Liver (tissue), 9 donors: Measurements from ENCODE around the gene PIP4K2C. TPM values are rescaled to one million over a fixed set of nuclear protein-coding genes. Genes with fewer than 3 reads are reported as not detected.
A peak's percentile ranks its signal among the peaks of the same experiment; 100 is the strongest.

Experiments
- DNase-seq: peaks from one replicate; pipeline ENCODE4 v3.0.0-alpha.2; 2017; ENCODE audit warnings: low spot score
- H3K27ac ChIP-seq, 2 donors: one replicate each; pipeline ENCODE4 v1.7.0; 2013; ENCODE audit warnings: inconsistent platforms in 2 of 2, low read length in 2 of 2, control low read depth in 1 of 2, low read depth in 1 of 2, mild to moderate bottlenecking in 1 of 2
- H3K27me3 ChIP-seq, 4 donors: one replicate each; pipeline versions ENCODE4 v1.6.1 to v1.7.0; 2013; ENCODE audit warnings: low read length in 3 of 4, inconsistent platforms in 1 of 4, mild to moderate bottlenecking in 1 of 4, moderate library complexity in 1 of 4; ENCODE audit not compliant: control insufficient read depth in 4 of 4, insufficient read depth in 4 of 4
- H3K36me3 ChIP-seq, 4 donors: one replicate each; pipeline versions ENCODE4 v1.6.1 to v1.7.0; 2013; ENCODE audit warnings: low read length in 3 of 4, mild to moderate bottlenecking in 3 of 4, low read depth in 1 of 4, moderate library complexity in 1 of 4; ENCODE audit not compliant: control insufficient read depth in 4 of 4, insufficient read depth in 3 of 4
- H3K4me1 ChIP-seq, 4 donors: one replicate each; pipeline versions ENCODE4 v1.6.1 to v1.7.0; 2013; ENCODE audit warnings: low read length in 3 of 4, mild to moderate bottlenecking in 3 of 4, moderate library complexity in 1 of 4; ENCODE audit not compliant: control insufficient read depth in 4 of 4, insufficient read depth in 4 of 4
- H3K4me3 ChIP-seq, 3 donors: one replicate each; pipeline versions ENCODE4 v1.6.1 to v1.7.0; 2013; ENCODE audit warnings: low read length in 3 of 3, control low read depth in 1 of 3, low read depth in 1 of 3, mild to moderate bottlenecking in 1 of 3
- H3K9ac ChIP-seq, 2 donors: one replicate each; pipeline ENCODE4 v1.7.0; 2013; ENCODE audit warnings: low read length in 2 of 2, mild to moderate bottlenecking in 2 of 2, moderate library complexity in 2 of 2, control low read depth in 1 of 2, low read depth in 1 of 2
- H3K9me3 ChIP-seq, 4 donors: one replicate each; pipeline versions ENCODE4 v1.6.1 to v1.7.0; 2013; ENCODE audit warnings: low read length in 3 of 4; ENCODE audit not compliant: control insufficient read depth in 4 of 4
- EGR1 ChIP-seq, 2 donors: IDR thresholded peaks; 2 replicates each; pipeline ENCODE4 v1.6.1; 2016 to 2018; ENCODE audit warnings: antibody characterized with exemption in 2 of 2, low read depth in 2 of 2
- FOXA1 ChIP-seq: IDR thresholded peaks from 2 replicates; pipeline ENCODE4 v1.6.1; 2016; ENCODE audit warnings: antibody characterized with exemption
- GABPA ChIP-seq, 2 donors: IDR thresholded peaks in 1 of 2; conservative IDR thresholded peaks in 1 of 2; 2 replicates each; pipeline ENCODE4 v1.6.1; 2016; ENCODE audit warnings: antibody characterized with exemption in 2 of 2, mild to moderate bottlenecking in 1 of 2, moderate library complexity in 1 of 2
- HNF4A ChIP-seq, 2 donors: conservative IDR thresholded peaks; 2 replicates each; pipeline ENCODE4 v1.6.1; 2016; ENCODE audit warnings: antibody characterized with exemption in 2 of 2, mild to moderate bottlenecking in 2 of 2
- HNF4G ChIP-seq: IDR thresholded peaks from 2 replicates; pipeline ENCODE4 v1.6.1; 2016; ENCODE audit warnings: antibody characterized with exemption
- JUND ChIP-seq, 2 donors: IDR thresholded peaks; 2 replicates each; pipeline ENCODE4 v1.6.1; 2016; ENCODE audit warnings: antibody characterized with exemption in 2 of 2
- MAX ChIP-seq: IDR thresholded peaks from 2 replicates; pipeline ENCODE4 v1.6.1; 2016; ENCODE audit warnings: antibody characterized with exemption
- SP1 ChIP-seq: IDR thresholded peaks from 2 replicates; pipeline ENCODE4 v1.6.1; 2018; ENCODE audit warnings: antibody characterized with exemption, mild to moderate bottlenecking
- TAF1 ChIP-seq: conservative IDR thresholded peaks from 2 replicates; pipeline ENCODE4 v1.6.1; 2016; ENCODE audit warnings: antibody characterized with exemption, mild to moderate bottlenecking
- YY1 ChIP-seq: IDR thresholded peaks from 2 replicates; pipeline ENCODE4 v1.6.1; 2016; ENCODE audit warnings: antibody characterized with exemption, mild to moderate bottlenecking
- WGBS: extraction: QIAGEN DNeasy Blood & Tissue Kit; methylation state at CpG from one replicate; pipeline ENCODE4 v1.1.7; 2013; 5-methylcytosine and 5-hydroxymethylcytosine counted together
- polyA plus RNA-seq, 2 donors: library from polyadenylated mRNA; stranded (reverse) in 1 of 2; unstranded in 1 of 2; fragments of 200-250 nt in 1 of 2; fragments of >200 nt in 1 of 2; fragmentation: Nextera tagmentation in 1 of 2; extraction: Ambion mirVana in 1 of 2; gene quantifications; one replicate each; pipeline versions ENCODE4 v1.2.1 to v1.2.3, GENCODE V29; 2013 to 2015
- total RNA-seq, 2 donors: library from RNA; depleted of rRNA; stranded (reverse); fragments of >200 nt; gene quantifications; one replicate each; pipeline ENCODE4 v1.2.3, GENCODE V29; 2014
- TF ChIP-seq, protein P1 (sequence below): fragments of 150-350 bp; IDR thresholded peaks from 2 replicates; pipeline ENCODE4 v1.5.1; 2017; ENCODE audit warnings: improper control_type of control experiment, low read depth, low read length; ENCODE audit not compliant: missing input control
- TF ChIP-seq, protein P2 (sequence below): IDR thresholded peaks from 2 replicates; pipeline ENCODE4 v1.6.1; 2016; ENCODE audit warnings: antibody characterized with exemption
- donor health status: healthy.
- donor health status: healthy.
- donor health status: healthy.
- donor health status: healthy.
- donor health status: healthy.

PIP4K2C gene
- total and polyA plus RNA-seq, 4 donors = 6.5 to 11.9 (median 9.4) TPM

DNA sequence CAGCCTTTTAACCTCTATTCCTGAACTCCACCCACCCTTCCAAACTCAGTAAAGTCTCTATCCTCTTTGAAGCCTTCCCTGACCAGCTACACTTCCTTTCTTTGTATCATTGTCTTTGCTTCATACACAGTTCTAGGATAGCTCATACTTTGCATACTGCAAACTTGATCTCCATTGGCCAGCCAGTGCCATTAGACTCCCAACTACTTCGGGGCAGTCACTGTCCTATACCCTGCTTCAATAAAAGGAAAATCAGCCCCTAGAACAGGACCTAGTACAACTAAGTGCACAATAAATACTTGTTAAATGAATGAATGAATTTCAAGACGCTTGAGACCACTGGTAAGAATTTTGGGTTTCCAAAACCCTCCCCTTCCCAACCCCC lies 521 bp upstream of the PIP4K2C start:
- Histone ChIP-seq H3K4me3 (peak overlapping the region; percentile 77 to 97 (median 95)), H3K36me3 (peaks cover 0 to 6% (median 0%) of the 10 kb centered on the region in 4 donors), H3K9me3 (no peaks in the 10 kb centered on the region), H3K9ac (no peak overlapping the region), H3K27me3 (no peaks in the 10 kb centered on the region), H3K4me1 (peaks cover 6 to 31% (median 18%) of the 10 kb centered on the region in 4 donors), H3K27ac (peak overlapping the region; percentile 54 to 55)
- TF ChIP-seq MAX = no peak
- TF ChIP-seq, protein P1, sequence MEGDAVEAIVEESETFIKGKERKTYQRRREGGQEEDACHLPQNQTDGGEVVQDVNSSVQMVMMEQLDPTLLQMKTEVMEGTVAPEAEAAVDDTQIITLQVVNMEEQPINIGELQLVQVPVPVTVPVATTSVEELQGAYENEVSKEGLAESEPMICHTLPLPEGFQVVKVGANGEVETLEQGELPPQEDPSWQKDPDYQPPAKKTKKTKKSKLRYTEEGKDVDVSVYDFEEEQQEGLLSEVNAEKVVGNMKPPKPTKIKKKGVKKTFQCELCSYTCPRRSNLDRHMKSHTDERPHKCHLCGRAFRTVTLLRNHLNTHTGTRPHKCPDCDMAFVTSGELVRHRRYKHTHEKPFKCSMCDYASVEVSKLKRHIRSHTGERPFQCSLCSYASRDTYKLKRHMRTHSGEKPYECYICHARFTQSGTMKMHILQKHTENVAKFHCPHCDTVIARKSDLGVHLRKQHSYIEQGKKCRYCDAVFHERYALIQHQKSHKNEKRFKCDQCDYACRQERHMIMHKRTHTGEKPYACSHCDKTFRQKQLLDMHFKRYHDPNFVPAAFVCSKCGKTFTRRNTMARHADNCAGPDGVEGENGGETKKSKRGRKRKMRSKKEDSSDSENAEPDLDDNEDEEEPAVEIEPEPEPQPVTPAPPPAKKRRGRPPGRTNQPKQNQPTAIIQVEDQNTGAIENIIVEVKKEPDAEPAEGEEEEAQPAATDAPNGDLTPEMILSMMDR = no peak
- no peak for TF ChIP-seq HNF4A (conservative IDR thresholded peaks at IDR 0.05)
- no peak for TF ChIP-seq GABPA (IDR thresholded peaks at IDR 0.05 in 1 of 2, conservative IDR thresholded peaks at IDR 0.05 in 1 of 2)
- no peak for TF ChIP-seq JUND (IDR thresholded peaks at IDR 0.05)
- no peak for TF ChIP-seq SP1
- no peak for TF ChIP-seq HNF4G
- TF ChIP-seq, protein P2, sequence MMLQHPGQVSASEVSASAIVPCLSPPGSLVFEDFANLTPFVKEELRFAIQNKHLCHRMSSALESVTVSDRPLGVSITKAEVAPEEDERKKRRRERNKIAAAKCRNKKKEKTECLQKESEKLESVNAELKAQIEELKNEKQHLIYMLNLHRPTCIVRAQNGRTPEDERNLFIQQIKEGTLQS = no peak
- no peak for TF ChIP-seq YY1
- DNase-seq = no peak
- WGBS = 27% methylated on average over 2 of the region's 2 CpGs

DNA sequence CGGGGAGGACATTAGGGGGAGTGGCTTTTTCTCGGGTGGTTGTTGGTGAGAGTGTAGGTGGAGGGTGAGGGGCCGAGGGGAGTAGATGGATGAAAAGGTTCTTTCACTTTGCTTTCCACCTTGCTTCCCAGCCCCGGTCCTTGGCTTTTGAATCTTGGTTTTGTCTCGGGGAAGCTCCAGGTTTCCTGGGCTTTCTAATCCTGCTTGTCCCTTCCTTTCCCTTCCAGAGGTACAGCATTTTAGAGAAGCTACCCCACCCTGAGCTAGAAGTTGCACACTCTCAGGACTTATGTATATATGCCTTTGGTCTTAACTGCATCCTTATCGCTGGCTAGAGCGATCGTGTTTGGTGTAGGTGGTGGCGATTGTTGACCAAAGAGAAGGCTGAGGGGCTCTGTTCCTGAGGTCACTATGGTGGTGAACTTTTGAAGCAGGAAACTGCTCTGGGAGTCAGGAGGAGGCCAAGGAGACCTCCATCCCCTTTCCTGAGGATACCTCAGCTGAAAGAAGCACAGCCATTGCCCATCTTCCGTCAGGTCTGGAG lies 862 bp downstream of the PIP4K2C start:
- Histone ChIP-seq H3K9me3 (no peaks in the 10 kb centered on the region), H3K27me3 (no peaks in the 10 kb centered on the region), H3K4me3 (peak overlapping the region; percentile 77 to 97 (median 95)), H3K36me3 (peaks cover 0 to 10% (median 4%) of the 10 kb centered on the region in 4 donors), H3K4me1 (peaks cover 6 to 21% (median 15%) of the 10 kb centered on the region in 4 donors), H3K9ac (peak overlapping the region in 1 of 2 donors; percentile 76), H3K27ac (no peak overlapping the region)
- TF ChIP-seq HNF4G (no peak), EGR1 (IDR thresholded peaks at IDR 0.05; ENCODE audit: low read depth in 2 of 2) (no peak), GABPA (IDR thresholded peaks at IDR 0.05 in 1 of 2, conservative IDR thresholded peaks at IDR 0.05 in 1 of 2) (no peak), FOXA1 (no peak)
- no peak for DNase-seq
- WGBS = 39% methylated on average over 10 of the region's 10 CpGs

DNA sequence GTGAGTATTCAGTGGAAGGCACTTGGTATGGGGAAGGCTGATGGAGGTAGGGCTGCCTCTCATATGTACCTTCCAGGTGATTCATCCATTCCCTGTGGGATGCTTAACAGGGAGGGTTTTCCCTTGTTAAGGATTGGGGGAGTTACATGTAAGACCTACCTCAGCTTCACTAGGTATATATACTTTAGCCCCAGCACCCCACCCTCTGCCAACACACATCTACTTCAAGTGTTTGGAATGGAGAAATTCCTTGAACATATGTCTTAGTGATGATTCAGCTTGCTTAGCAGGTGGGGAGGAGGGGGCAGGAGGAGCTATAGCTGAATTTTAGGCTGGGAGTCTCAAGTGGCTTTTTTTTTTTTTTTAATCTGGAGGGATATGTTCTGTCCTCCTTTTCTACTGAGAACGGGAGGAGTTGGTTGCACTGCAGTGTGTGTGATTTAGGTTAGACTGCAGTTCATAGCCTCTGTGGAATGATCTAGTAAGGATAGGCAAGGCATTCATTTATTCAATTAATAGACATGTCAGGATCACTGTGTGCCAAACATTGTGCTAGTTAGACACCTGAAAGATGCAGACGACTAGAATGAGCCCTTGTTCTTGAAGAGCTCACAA lies 1.7 kb downstream of the PIP4K2C start:
- no peak for DNase-seq
- H3K9me3 ChIP-seq = no peaks in the 10 kb centered on the region
- H3K4me3 ChIP-seq = no peak overlapping the region
- H3K27ac ChIP-seq = no peak overlapping the region
- TF ChIP-seq TAF1 = no peak
- TF ChIP-seq, protein P1 = no peak
- peaks cover 5 to 18% (median 11%) of the 10 kb centered on the region in 4 donors for H3K4me1 ChIP-seq
- H3K27me3 ChIP-seq = no peaks in the 10 kb centered on the region
- peaks cover 0 to 12% (median 4%) of the 10 kb centered on the region in 4 donors for H3K36me3 ChIP-seq
- H3K9ac ChIP-seq = no peak overlapping the region
- 85% methylated on average over 2 of the region's 2 CpGs for WGBS
